A673 (cell line): Measurements from ENCODE around the gene DENND5B. TPM values are rescaled to one million over a fixed set of nuclear protein-coding genes. Genes with fewer than 3 reads are reported as not detected.
"Not testable (repeated sequence)": the region's sequence is repeated elsewhere in the genome, so short reads cannot be mapped to it uniquely, and the experiment has no call there.

Source experiments
- BruUV-seq: library from RNA; stranded (reverse); fragments of 400-500 nt; replicated peaks from 2 replicates; lab custom pipeline; 2021; lab: Mats Ljungman, UMichigan
- CTCF ChIA-PET: fragments of 300-600 bp; sonication (Branson Sonifier 250); formaldehyde crosslinking; loops from one replicate; lab custom pipeline; 2022; ENCODE audit warnings: antibody characterized with exemption; lab: Charles Lee
- POLR2A ChIA-PET: fragments of 300-600 bp; sonication (Branson Sonifier 250); formaldehyde crosslinking; loops from one replicate; lab custom pipeline; 2022; ENCODE audit warnings: antibody characterized with exemption; ENCODE audit not compliant: low non-redundant PET; lab: Charles Lee
- DNase-seq: peaks from one replicate; pipeline ENCODE4 v3.0.0-alpha.2; 2015; ENCODE audit warnings: low spot score
- H3K27ac ChIP-seq: fragments of 200-600 bp; sonication (generic); 2 replicates; pipeline ENCODE4 v1.5.1; 2016; ENCODE audit warnings: mixed run types, low read depth, mild to moderate bottlenecking, mixed read lengths, antibody characterized with exemption, low read length; ENCODE audit not compliant: poor library complexity, severe bottlenecking
- H3K27me3 ChIP-seq: fragments of 200-600 bp; sonication (generic); replicated peaks from 2 replicates; pipeline ENCODE4 v1.6.1; 2017; ENCODE audit warnings: mixed run types, low read depth, mild to moderate bottlenecking, mixed read lengths, antibody characterized with exemption, low read length; ENCODE audit not compliant: insufficient read depth, poor library complexity
- H3K36me3 ChIP-seq: fragments of 200-600 bp; sonication (generic); 2 replicates; pipeline ENCODE4 v1.6.1; 2016; ENCODE audit warnings: mixed run types, mild to moderate bottlenecking, mixed read lengths, antibody characterized with exemption, low read length; ENCODE audit not compliant: insufficient read depth, poor library complexity, severe bottlenecking
- H3K4me1 ChIP-seq: fragments of 200-600 bp; sonication (generic); 2 replicates; pipeline ENCODE4 v1.6.1; 2017; ENCODE audit warnings: mixed run types, mild to moderate bottlenecking, mixed read lengths, antibody characterized with exemption, low read length; ENCODE audit not compliant: insufficient read depth, poor library complexity, severe bottlenecking
- H3K4me3 ChIP-seq: fragments of 200-600 bp; sonication (generic); 2 replicates; pipeline ENCODE4 v1.5.1; 2016; ENCODE audit warnings: low read depth, mixed run types, mild to moderate bottlenecking, mixed read lengths, low read length; ENCODE audit not compliant: poor library complexity, severe bottlenecking
- H3K9me3 ChIP-seq: fragments of 200-600 bp; sonication (generic); 2 replicates; pipeline ENCODE4 v1.6.1; 2016; ENCODE audit warnings: mixed run types, low read depth, mild to moderate bottlenecking, mixed read lengths, antibody characterized with exemption, low read length; ENCODE audit not compliant: poor library complexity, severe bottlenecking
- CTCF ChIP-seq: fragments of 300-800, 200-600 bp; sonication (generic); conservative IDR thresholded peaks from 2 replicates; pipeline ENCODE4 v1.5.1; 2017; ENCODE audit warnings: low read depth, mild to moderate bottlenecking, antibody characterized with exemption, low read length, moderate library complexity, mixed read lengths
- EZH2 ChIP-seq: fragments of 200-600 bp; sonication (generic); IDR thresholded peaks from 2 replicates; pipeline ENCODE4 v1.6.1; 2017; ENCODE audit warnings: borderline replicate concordance, low read depth, mild to moderate bottlenecking, mixed read lengths, antibody characterized with exemption, low read length; ENCODE audit not compliant: poor library complexity, severe bottlenecking
- intact Hi-C: fragments of 100-400 bp; cut with micrococcal nuclease; formaldehyde crosslinking; loops from one replicate; pipeline ENCODE4 v1.10.0; 2022; ENCODE audit not compliant: unreplicated experiment
- total RNA-seq: library from RNA; stranded (reverse); gene quantifications from 2 replicates; pipeline ENCODE4 v1.2.3, GENCODE V29; 2021

DENND5B gene
- total RNA-seq, 1 experiment from 2014 or later = 7.6 TPM

- POLR2A ChIA-PET = no interaction called here
- TF ChIP-seq CTCF = no peak
- no peak for TF ChIP-seq EZH2
These were observed 29.4 kb upstream of the DENND5B start for GRCh38 chr12:31620311-31620710.

DNA sequence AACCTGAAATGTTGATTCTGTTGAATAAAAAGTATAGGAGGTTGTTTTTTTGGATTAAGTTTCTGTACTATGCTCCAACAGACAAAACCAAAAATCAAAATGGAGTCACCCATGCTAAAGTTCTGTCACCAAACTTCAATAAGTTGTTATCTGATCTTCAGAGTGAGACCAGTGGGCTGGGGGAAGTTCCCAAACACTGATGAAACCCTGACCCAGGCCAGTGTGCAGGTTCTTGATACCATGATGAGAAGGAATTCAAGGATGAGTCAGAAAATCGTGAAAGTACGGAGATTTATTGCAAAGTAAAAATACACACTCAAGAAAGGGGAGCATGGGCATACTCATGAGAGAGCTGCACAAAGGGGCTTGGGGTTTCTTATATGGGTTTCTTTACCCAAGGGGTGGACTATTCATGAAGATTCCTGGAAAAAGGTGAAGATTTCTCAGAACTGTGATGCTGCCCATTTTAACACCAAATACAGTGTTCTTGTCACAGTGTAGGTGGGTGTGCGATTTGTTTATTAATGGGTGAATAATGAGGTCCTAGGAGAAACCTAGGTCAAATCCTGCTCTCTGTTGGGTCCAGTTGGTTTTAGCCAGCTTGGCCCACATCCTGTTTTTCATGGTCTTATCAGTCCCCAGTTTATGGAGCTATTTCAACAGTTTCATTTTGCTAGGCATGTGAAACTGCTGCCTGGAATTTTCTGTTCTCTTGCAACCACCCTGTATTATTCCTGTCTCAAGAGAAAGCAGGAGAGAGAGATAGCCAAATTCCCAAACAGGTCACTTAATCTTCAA lies 27.5 kb upstream of the DENND5B start:
- no peak for DNase-seq
- ChIA-PET CTCF (no interaction called here), POLR2A (no interaction called here)
- Histone ChIP-seq H3K4me1 (no peaks in the 10 kb centered on the region), H3K27ac (no peak overlapping the region), H3K27me3 (no peaks in the 10 kb centered on the region), H3K36me3 (no peaks in the 10 kb centered on the region), H3K9me3 (no peaks in the 10 kb centered on the region), H3K4me3 (no peak overlapping the region)
- no TSS peak for BruUV-seq
- intact Hi-C loops = no loop called here
- TF ChIP-seq EZH2 (no peak), CTCF (no peak)

More at GRCh38 chr12:31620311-31620710, 29.4 kb upstream of the DENND5B start:
- H3K36me3 ChIP-seq = no peaks in the 10 kb centered on the region
- no peaks in the 10 kb centered on the region for H3K27me3 ChIP-seq
- no peaks in the 10 kb centered on the region for H3K4me1 ChIP-seq
- CTCF ChIA-PET = no interaction called here
- DNase-seq = no peak
- H3K4me3 ChIP-seq = no peak overlapping the region
- intact Hi-C loops = no loop called here
- no peak overlapping the region for H3K27ac ChIP-seq
- no TSS peak for BruUV-seq
- no peaks in the 10 kb centered on the region for H3K9me3 ChIP-seq

- H3K27me3 ChIP-seq = no peaks in the 10 kb centered on the region
- intact Hi-C loops = no loop called here
- ChIA-PET POLR2A (no interaction called here), CTCF (interaction anchor here (0.6 kb wide), 1 partner anchor 341 kb away, joined by 3 read pairs; no protein-coding TSS in a partner anchor)
- H3K4me1 ChIP-seq = no peaks in the 10 kb centered on the region
- no peaks in the 10 kb centered on the region for H3K36me3 ChIP-seq
- peaks cover 14% of the 10 kb centered on the region for H3K9me3 ChIP-seq
- no peak overlapping the region for H3K27ac ChIP-seq
- BruUV-seq = no TSS peak
- TF ChIP-seq CTCF (no peak), EZH2 (no peak)
- DNase-seq = no peak
- no peak overlapping the region for H3K4me3 ChIP-seq
These were observed 21.9 kb upstream of the DENND5B start for GRCh38 chr12:31612819-31613218.

DNA sequence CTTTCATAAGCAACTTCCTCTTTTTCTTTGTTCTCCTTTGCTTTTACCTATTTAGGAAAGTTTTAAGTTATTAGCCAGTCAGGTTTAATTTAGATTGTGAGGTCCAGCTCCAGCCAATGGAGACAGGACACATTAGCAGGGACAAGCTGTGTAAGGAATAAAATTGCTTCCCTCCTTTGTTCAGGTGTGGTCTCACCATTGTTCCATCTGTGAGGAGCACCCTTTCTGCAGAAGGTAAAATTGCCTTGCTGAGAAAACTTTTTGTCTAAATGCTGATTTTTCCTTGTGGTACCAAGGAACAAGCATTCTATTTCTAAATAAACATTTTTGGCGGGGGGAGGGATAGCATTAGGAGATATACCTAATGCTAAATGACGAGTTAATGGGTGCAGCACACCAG lies 17.4 kb upstream of the DENND5B start:
- POLR2A ChIA-PET, DNase-seq, CTCF ChIA-PET, H3K27me3 ChIP-seq, intact Hi-C loops, BruUV-seq, H3K36me3 ChIP-seq, H3K4me1 ChIP-seq, H3K27ac ChIP-seq, H3K4me3 ChIP-seq: not testable (repeated sequence)
- peaks cover 17% of the 10 kb centered on the region for H3K9me3 ChIP-seq
